ENCODE results near the gene DIPK2B.

DNA sequence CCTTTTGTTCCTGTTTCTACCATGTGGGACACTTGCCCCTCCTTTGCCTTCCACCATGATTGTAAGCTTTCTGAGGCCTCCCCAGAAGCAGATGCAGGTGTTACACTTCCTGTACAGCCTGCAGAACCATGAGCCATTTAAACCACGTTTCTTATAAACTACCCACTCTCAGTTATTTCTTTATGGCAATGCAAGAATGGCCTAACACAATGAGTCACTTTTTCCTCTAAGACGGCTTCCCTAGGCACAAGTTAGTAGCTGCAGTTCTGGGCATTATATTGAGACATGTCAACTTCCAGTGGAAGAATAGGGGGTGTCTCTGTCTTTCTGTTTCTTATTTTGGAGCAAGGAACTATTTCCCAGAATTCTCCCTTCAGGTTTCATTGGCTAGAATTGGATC, 32.9 kb upstream of the DIPK2B start:
- TF ChIP-seq, protein P1, sequence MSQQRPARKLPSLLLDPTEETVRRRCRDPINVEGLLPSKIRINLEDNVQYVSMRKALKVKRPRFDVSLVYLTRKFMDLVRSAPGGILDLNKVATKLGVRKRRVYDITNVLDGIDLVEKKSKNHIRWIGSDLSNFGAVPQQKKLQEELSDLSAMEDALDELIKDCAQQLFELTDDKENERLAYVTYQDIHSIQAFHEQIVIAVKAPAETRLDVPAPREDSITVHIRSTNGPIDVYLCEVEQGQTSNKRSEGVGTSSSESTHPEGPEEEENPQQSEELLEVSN (IDR thresholded peaks at IDR 0.05; ENCODE audit: borderline replicate concordance, low read depth) = no peak
- TF ChIP-seq POLR2A (IDR thresholded peaks at IDR 0.05; ENCODE audit: low read length) = no peak
- TF ChIP-seq, protein P2, sequence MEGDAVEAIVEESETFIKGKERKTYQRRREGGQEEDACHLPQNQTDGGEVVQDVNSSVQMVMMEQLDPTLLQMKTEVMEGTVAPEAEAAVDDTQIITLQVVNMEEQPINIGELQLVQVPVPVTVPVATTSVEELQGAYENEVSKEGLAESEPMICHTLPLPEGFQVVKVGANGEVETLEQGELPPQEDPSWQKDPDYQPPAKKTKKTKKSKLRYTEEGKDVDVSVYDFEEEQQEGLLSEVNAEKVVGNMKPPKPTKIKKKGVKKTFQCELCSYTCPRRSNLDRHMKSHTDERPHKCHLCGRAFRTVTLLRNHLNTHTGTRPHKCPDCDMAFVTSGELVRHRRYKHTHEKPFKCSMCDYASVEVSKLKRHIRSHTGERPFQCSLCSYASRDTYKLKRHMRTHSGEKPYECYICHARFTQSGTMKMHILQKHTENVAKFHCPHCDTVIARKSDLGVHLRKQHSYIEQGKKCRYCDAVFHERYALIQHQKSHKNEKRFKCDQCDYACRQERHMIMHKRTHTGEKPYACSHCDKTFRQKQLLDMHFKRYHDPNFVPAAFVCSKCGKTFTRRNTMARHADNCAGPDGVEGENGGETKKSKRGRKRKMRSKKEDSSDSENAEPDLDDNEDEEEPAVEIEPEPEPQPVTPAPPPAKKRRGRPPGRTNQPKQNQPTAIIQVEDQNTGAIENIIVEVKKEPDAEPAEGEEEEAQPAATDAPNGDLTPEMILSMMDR (IDR thresholded peaks at IDR 0.05) = no peak
- no peak for TF ChIP-seq CHD2 (IDR thresholded peaks at IDR 0.05; ENCODE audit: low read length, partially characterized antibody)
- TF ChIP-seq HOXB13 (CRISPR knock-in tag; IDR thresholded peaks at IDR 0.05; ENCODE audit: low read depth) = no peak
- no peak for TF ChIP-seq KDM1A (IDR thresholded peaks at IDR 0.05; ENCODE audit: low read depth)
- TF ChIP-seq ZC3H11A (IDR thresholded peaks at IDR 0.05) = no peak
- TF ChIP-seq, protein P3, sequence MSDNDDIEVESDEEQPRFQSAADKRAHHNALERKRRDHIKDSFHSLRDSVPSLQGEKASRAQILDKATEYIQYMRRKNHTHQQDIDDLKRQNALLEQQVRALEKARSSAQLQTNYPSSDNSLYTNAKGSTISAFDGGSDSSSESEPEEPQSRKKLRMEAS (IDR thresholded peaks at IDR 0.05) = no peak
- no peak for TF ChIP-seq RNF2 (IDR thresholded peaks at IDR 0.05; ENCODE audit: borderline replicate concordance, low read depth)
- no peak for TF ChIP-seq EP300 (IDR thresholded peaks at IDR 0.05)
- TF ChIP-seq MYC (IDR thresholded peaks at IDR 0.05; ENCODE audit: borderline replicate concordance, low read length) = no peak
- TF ChIP-seq, protein P4, sequence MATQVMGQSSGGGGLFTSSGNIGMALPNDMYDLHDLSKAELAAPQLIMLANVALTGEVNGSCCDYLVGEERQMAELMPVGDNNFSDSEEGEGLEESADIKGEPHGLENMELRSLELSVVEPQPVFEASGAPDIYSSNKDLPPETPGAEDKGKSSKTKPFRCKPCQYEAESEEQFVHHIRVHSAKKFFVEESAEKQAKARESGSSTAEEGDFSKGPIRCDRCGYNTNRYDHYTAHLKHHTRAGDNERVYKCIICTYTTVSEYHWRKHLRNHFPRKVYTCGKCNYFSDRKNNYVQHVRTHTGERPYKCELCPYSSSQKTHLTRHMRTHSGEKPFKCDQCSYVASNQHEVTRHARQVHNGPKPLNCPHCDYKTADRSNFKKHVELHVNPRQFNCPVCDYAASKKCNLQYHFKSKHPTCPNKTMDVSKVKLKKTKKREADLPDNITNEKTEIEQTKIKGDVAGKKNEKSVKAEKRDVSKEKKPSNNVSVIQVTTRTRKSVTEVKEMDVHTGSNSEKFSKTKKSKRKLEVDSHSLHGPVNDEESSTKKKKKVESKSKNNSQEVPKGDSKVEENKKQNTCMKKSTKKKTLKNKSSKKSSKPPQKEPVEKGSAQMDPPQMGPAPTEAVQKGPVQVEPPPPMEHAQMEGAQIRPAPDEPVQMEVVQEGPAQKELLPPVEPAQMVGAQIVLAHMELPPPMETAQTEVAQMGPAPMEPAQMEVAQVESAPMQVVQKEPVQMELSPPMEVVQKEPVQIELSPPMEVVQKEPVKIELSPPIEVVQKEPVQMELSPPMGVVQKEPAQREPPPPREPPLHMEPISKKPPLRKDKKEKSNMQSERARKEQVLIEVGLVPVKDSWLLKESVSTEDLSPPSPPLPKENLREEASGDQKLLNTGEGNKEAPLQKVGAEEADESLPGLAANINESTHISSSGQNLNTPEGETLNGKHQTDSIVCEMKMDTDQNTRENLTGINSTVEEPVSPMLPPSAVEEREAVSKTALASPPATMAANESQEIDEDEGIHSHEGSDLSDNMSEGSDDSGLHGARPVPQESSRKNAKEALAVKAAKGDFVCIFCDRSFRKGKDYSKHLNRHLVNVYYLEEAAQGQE (IDR thresholded peaks at IDR 0.05) = no peak
- no peak for TF ChIP-seq FOSL2 (IDR thresholded peaks at IDR 0.05)
- no peak for TF ChIP-seq FOSL2 (CRISPR knock-in tag; IDR thresholded peaks at IDR 0.05)
